GM18505 (cell line): ENCODE data around the gene BCL2L1.
A peak's percentile ranks its signal among the peaks of the same experiment; 100 is the strongest.

Source experiments
- ATAC-seq: cut with Tn5 transposase; IDR thresholded peaks from one replicate; pipeline ENCODE4 v1.9.1; 2021; ENCODE audit not compliant: unreplicated experiment
- POLR2A ChIP-seq: IDR thresholded peaks from 4 replicates; pipeline ENCODE4 v1.6.1; 2011; ENCODE audit warnings: borderline replicate concordance; ENCODE audit not compliant: insufficient read depth, insufficient read length; ENCODE audit errors: extremely low read depth

Gene BCL2L1

GRCh38 chr20:31719644-31720485 lies 2.8 kb downstream of the BCL2L1 start:
- TF ChIP-seq POLR2A = no peak
- no peak for ATAC-seq

- no peak for TF ChIP-seq POLR2A
- ATAC-seq = no peak
These were observed 3.6 kb downstream of the BCL2L1 start for GRCh38 chr20:31718952-31719643.

- ATAC-seq = peak; percentile 37
- no peak for TF ChIP-seq POLR2A
These were observed 5.0 kb downstream of the BCL2L1 start for GRCh38 chr20:31717478-31718201.

- TF ChIP-seq POLR2A = no peak
- ATAC-seq = no peak
These were observed 5.7 kb downstream of the BCL2L1 start for GRCh38 chr20:31716818-31717477.

GRCh38 chr20:31716351-31716750 lies 6.3 kb downstream of the BCL2L1 start:
- TF ChIP-seq POLR2A = no peak
- ATAC-seq = no peak

- ATAC-seq = no peak
- no peak for TF ChIP-seq POLR2A
These were observed 6.9 kb downstream of the BCL2L1 start for GRCh38 chr20:31715766-31716165.

GRCh38 chr20:31713312-31714273 lies 9.1 kb downstream of the BCL2L1 start:
- TF ChIP-seq POLR2A = no peak
- ATAC-seq = no peak

- no peak for ATAC-seq
- TF ChIP-seq POLR2A = no peak
These were observed 9.9 kb downstream of the BCL2L1 start for GRCh38 chr20:31712564-31713311.

- no peak for TF ChIP-seq POLR2A
- no peak for ATAC-seq
These were observed 10.5 kb downstream of the BCL2L1 start for GRCh38 chr20:31712112-31712553.

- ATAC-seq = no peak
- TF ChIP-seq POLR2A = no peak
These were observed 11.2 kb downstream of the BCL2L1 start for GRCh38 chr20:31711179-31712111.
